ENCODE results near the gene MGAT5.

MGAT5 gene

DNA sequence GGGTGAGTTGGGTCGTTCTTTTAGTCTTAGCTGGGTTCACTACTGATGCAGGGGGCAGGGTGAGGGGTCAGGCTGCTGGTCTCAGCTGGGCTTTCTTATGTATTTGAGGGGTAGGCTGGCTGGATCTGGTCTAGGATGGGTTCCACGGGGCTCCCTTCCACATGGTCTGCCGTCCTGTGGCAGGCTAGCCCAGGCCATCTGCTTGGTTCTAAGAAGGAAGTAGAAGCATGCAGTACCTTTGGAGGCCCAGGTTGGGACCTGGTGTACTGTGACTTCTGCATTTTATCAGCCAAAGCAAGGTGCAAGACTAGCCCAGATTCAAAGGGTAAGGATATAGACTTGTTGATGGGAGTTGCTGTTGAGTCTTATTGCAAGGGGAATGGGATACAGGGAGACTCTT lies 35.5 kb upstream of the MGAT5 start:
- no peak for DNase-seq (ENCODE audit: low read depth, low spot score)
- Histone ChIP-seq H3K27ac (ENCODE audit: low read length) (no peak overlapping the region), H3K4me1 (ENCODE audit: control insufficient read depth, insufficient read depth, low read length) (no peaks in the 10 kb centered on the region; the same call in 1 of the 2 replicates), H3K9me3 (ENCODE audit: control insufficient read depth, insufficient read depth, low read length) (no peaks in the 10 kb centered on the region; the same call in 1 of the 2 replicates), H3K4me3 (ENCODE audit: low read length) (no peak overlapping the region), H3K27me3 (ENCODE audit: control insufficient read depth, insufficient read depth, low read length) (no peaks in the 10 kb centered on the region), H3K36me3 (ENCODE audit: control insufficient read depth, insufficient read depth, low read length) (no peaks in the 10 kb centered on the region)
- WGBS (ENCODE audit: insufficient coverage, insufficient read length): no CpG with 5 or more reads among the region's 3 CpGs

DNA sequence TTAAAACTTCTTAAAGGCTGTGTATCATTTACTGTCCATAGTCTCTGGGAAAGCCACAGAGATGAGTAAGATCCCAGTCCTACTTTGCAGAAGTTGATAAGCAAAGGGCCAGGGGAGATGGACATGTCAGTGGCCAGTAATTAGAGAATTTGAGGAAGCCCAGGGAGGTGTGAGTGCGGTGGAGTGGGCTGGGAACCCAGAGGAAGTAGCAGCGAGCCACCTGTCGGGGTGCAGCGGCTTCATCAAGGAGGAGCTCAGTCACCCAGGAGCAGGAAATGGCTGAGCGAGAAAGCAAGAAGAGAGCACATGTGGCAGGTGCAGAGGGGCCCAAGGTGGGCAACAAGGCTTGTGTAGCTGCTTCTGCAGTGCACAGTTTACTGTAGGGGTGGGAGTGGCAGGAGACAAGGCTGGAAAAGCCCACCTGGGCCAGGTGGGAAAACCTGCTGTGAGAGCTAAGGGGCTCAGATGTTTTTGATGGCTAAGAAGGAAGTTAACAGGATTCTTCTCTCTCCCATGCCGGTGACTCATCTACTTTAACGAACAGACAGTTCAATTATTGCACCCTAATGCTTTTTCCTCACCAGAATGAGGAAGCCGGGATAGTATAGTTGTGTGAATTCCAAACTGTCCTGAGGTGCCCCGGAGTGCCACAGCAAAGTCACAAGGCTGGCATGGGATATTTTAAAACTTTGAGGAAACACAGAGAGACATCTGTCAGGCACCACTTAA lies 34.8 kb upstream of the MGAT5 start:
- no peaks in the 10 kb centered on the region for H3K36me3 ChIP-seq (ENCODE audit: control insufficient read depth, insufficient read depth, low read length)
- H3K4me1 ChIP-seq (ENCODE audit: control insufficient read depth, insufficient read depth, low read length): no peaks in the 10 kb centered on the region; the same call in 1 of the 2 replicates
- no CpG with 5 or more reads among the region's 9 CpGs for WGBS (ENCODE audit: insufficient coverage, insufficient read length)
- H3K27ac ChIP-seq (ENCODE audit: low read length): no peak overlapping the region
- H3K27me3 ChIP-seq (ENCODE audit: control insufficient read depth, insufficient read depth, low read length): no peaks in the 10 kb centered on the region
- H3K4me3 ChIP-seq (ENCODE audit: low read length): no peak overlapping the region
- H3K9me3 ChIP-seq (ENCODE audit: control insufficient read depth, insufficient read depth, low read length): no peaks in the 10 kb centered on the region; the same call in 1 of the 2 replicates
- DNase-seq (ENCODE audit: low read depth, low spot score): no peak

DNA sequence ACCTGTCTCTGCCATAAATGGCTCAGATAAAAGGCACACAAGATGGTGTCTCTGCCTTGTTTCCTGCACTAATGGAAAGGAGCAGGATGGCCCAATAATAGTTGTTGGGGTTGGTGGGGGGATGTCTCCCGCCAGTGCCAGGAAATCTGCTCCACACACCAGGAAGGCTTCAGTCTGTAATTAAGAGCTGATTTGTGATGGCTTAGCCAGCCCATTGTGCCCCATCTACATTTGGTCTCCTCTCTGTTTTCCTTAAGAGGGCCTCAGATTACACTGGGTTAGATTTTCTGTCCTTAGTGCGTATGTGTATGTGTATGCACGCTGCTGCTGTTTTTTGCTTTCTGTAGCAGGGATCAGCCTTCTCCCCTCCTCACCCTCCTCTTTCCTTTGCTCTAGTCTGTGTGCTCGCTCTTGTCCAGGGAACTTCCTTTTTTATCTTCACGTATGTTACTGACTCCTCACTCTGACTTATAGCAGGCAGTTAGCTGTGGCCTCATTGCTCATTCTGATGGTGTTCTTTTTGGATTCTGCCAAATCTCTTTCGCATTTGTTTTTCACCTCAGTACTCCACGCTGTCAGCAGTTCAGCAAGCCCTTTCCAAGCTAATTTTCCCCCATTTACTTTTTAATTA lies 33.4 kb upstream of the MGAT5 start:
- no CpG with 5 or more reads among the region's 7 CpGs for WGBS (ENCODE audit: insufficient coverage, insufficient read length)
- no peaks in the 10 kb centered on the region for H3K27me3 ChIP-seq (ENCODE audit: control insufficient read depth, insufficient read depth, low read length)
- no peak overlapping the region for H3K4me3 ChIP-seq (ENCODE audit: low read length)
- no peak overlapping the region for H3K27ac ChIP-seq (ENCODE audit: low read length)
- no peaks in the 10 kb centered on the region for H3K36me3 ChIP-seq (ENCODE audit: control insufficient read depth, insufficient read depth, low read length)
- no peaks in the 10 kb centered on the region; the same call in 1 of the 2 replicates for H3K9me3 ChIP-seq (ENCODE audit: control insufficient read depth, insufficient read depth, low read length)
- H3K4me1 ChIP-seq (ENCODE audit: control insufficient read depth, insufficient read depth, low read length): no peaks in the 10 kb centered on the region; the same call in 1 of the 2 replicates
- DNase-seq (ENCODE audit: low read depth, low spot score): no peak

DNA sequence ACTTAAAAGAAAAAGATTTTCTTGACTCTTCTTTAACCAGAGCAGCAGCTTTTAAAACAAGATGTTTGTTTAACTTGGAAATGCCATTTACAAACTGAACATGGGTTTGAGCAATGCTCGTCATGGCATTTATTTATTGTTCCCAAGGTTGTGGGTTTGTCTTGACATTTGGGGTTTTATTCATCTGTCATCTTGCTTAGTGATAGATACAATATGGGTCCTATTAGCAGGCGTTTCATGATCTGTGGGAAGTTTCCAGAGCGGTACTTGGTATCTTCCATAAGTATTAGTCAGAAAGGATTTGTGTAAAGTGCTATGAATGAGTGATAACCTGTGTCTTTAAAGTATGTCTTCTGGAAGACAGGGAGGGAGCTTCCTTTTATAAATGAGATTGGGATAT lies 29.9 kb upstream of the MGAT5 start:
- Histone ChIP-seq H3K36me3 (ENCODE audit: control insufficient read depth, insufficient read depth, low read length) (no peaks in the 10 kb centered on the region), H3K27ac (ENCODE audit: low read length) (no peak overlapping the region), H3K4me3 (ENCODE audit: low read length) (no peak overlapping the region), H3K4me1 (ENCODE audit: control insufficient read depth, insufficient read depth, low read length) (no peaks in the 10 kb centered on the region; the same call in 1 of the 2 replicates), H3K9me3 (ENCODE audit: control insufficient read depth, insufficient read depth, low read length) (no peaks in the 10 kb centered on the region), H3K27me3 (ENCODE audit: control insufficient read depth, insufficient read depth, low read length) (no peaks in the 10 kb centered on the region)
- WGBS (ENCODE audit: insufficient coverage, insufficient read length): no CpG with 5 or more reads among the region's 3 CpGs
- no peak for DNase-seq (ENCODE audit: low read depth, low spot score)

- Histone ChIP-seq H3K27ac (ENCODE audit: low read length) (no peak overlapping the region), H3K27me3 (ENCODE audit: control insufficient read depth, insufficient read depth, low read length) (no peaks in the 10 kb centered on the region), H3K9me3 (ENCODE audit: control insufficient read depth, insufficient read depth, low read length) (no peaks in the 10 kb centered on the region), H3K4me1 (ENCODE audit: control insufficient read depth, insufficient read depth, low read length) (no peaks in the 10 kb centered on the region), H3K4me3 (ENCODE audit: low read length) (no peak overlapping the region), H3K36me3 (ENCODE audit: control insufficient read depth, insufficient read depth, low read length) (no peaks in the 10 kb centered on the region)
- no peak for DNase-seq (ENCODE audit: low read depth, low spot score)
- no CpG with 5 or more reads among the region's 2 CpGs for WGBS (ENCODE audit: insufficient coverage, insufficient read length)
These were observed 28.7 kb upstream of the MGAT5 start for GRCh38 chr2:134225173-134225572.

GRCh38 chr2:134225841-134226240 lies 28.0 kb upstream of the MGAT5 start:
- no CpG with 5 or more reads among the region's 2 CpGs for WGBS (ENCODE audit: insufficient coverage, insufficient read length)
- no peaks in the 10 kb centered on the region for H3K9me3 ChIP-seq (ENCODE audit: control insufficient read depth, insufficient read depth, low read length)

DNA sequence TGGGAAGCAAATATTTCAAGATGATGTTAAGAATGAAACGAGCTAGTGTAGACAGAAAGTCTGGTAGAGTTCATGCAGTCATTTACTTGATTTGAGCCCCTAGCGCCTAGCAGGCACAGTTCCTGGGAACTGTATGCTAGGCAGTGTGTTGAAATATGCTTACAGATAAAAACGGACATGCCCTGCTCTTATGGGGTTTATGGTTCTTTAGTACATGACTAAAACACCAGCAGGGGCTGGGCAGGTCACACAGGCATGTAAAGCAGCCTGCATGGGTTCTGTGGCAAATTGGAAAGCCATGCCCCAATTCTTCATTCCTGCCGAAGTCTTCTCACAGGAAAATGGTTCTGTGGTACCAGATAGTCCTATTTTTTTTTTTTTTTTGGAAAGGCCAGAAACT lies 27.3 kb upstream of the MGAT5 start:
- Histone ChIP-seq H3K27ac (ENCODE audit: low read length) (no peak overlapping the region), H3K36me3 (ENCODE audit: control insufficient read depth, insufficient read depth, low read length) (no peaks in the 10 kb centered on the region), H3K4me3 (ENCODE audit: low read length) (no peak overlapping the region), H3K9me3 (ENCODE audit: control insufficient read depth, insufficient read depth, low read length) (no peaks in the 10 kb centered on the region), H3K4me1 (ENCODE audit: control insufficient read depth, insufficient read depth, low read length) (no peaks in the 10 kb centered on the region), H3K27me3 (ENCODE audit: control insufficient read depth, insufficient read depth, low read length) (no peaks in the 10 kb centered on the region)
- no peak for DNase-seq (ENCODE audit: low read depth, low spot score)
- WGBS (ENCODE audit: insufficient coverage, insufficient read length): no CpG with 5 or more reads among the region's 4 CpGs

More at GRCh38 chr2:134225841-134226240, 28.0 kb upstream of the MGAT5 start:
- Histone ChIP-seq H3K27me3 (ENCODE audit: control insufficient read depth, insufficient read depth, low read length) (no peaks in the 10 kb centered on the region), H3K27ac (ENCODE audit: low read length) (no peak overlapping the region), H3K36me3 (ENCODE audit: control insufficient read depth, insufficient read depth, low read length) (no peaks in the 10 kb centered on the region), H3K4me3 (ENCODE audit: low read length) (no peak overlapping the region), H3K4me1 (ENCODE audit: control insufficient read depth, insufficient read depth, low read length) (no peaks in the 10 kb centered on the region)
- DNase-seq (ENCODE audit: low read depth, low spot score): no peak

GRCh38 chr2:134227666-134228065 lies 26.2 kb upstream of the MGAT5 start:
- no peak overlapping the region for H3K27ac ChIP-seq (ENCODE audit: low read length)
- no peak overlapping the region for H3K4me3 ChIP-seq (ENCODE audit: low read length)
- no peaks in the 10 kb centered on the region for H3K27me3 ChIP-seq (ENCODE audit: control insufficient read depth, insufficient read depth, low read length)
- no peaks in the 10 kb centered on the region for H3K4me1 ChIP-seq (ENCODE audit: control insufficient read depth, insufficient read depth, low read length)
- no peaks in the 10 kb centered on the region for H3K36me3 ChIP-seq (ENCODE audit: control insufficient read depth, insufficient read depth, low read length)
- H3K9me3 ChIP-seq (ENCODE audit: control insufficient read depth, insufficient read depth, low read length): no peaks in the 10 kb centered on the region
- no CpG with 5 or more reads among the region's 3 CpGs for WGBS (ENCODE audit: insufficient coverage, insufficient read length)
- DNase-seq (ENCODE audit: low read depth, low spot score): no peak

GRCh38 chr2:134228493-134228903 lies 25.4 kb upstream of the MGAT5 start:
- DNase-seq (ENCODE audit: low read depth, low spot score): no peak
- H3K4me1 ChIP-seq (ENCODE audit: control insufficient read depth, insufficient read depth, low read length): no peaks in the 10 kb centered on the region
- WGBS (ENCODE audit: insufficient coverage, insufficient read length): no CpG with 5 or more reads among the region's 2 CpGs
- no peak overlapping the region for H3K4me3 ChIP-seq (ENCODE audit: low read length)
- H3K27ac ChIP-seq (ENCODE audit: low read length): no peak overlapping the region
- H3K36me3 ChIP-seq (ENCODE audit: control insufficient read depth, insufficient read depth, low read length): no peaks in the 10 kb centered on the region
- no peaks in the 10 kb centered on the region for H3K9me3 ChIP-seq (ENCODE audit: control insufficient read depth, insufficient read depth, low read length)
- no peaks in the 10 kb centered on the region for H3K27me3 ChIP-seq (ENCODE audit: control insufficient read depth, insufficient read depth, low read length)

DNA sequence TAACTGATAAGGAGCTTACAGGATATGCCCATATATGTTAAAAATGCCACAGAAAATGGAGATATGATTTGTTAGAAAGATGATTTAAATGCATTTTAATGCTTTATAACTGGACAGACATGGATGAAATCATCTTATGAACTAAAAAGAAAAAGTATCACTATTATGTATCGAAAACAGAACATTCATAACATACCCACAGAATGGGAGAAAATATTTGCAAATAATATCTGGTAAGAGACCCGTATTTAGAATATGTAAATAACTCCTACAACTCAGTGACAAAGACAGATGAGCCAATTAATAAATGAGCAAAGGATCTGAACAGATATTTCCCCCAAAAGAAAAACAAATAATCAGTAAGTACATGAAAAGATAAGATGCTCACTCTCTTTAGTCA lies 24.3 kb upstream of the MGAT5 start:
- no peaks in the 10 kb centered on the region for H3K9me3 ChIP-seq (ENCODE audit: control insufficient read depth, insufficient read depth, low read length)

GRCh38 chr2:134230885-134231284 lies 23.0 kb upstream of the MGAT5 start:
- H3K27ac ChIP-seq (ENCODE audit: low read length): no peak overlapping the region
- DNase-seq (ENCODE audit: low read depth, low spot score): no peak
- no peaks in the 10 kb centered on the region for H3K4me1 ChIP-seq (ENCODE audit: control insufficient read depth, insufficient read depth, low read length)

More for the DNA sequence above, 24.3 kb upstream of the MGAT5 start:
- no peak overlapping the region for H3K27ac ChIP-seq (ENCODE audit: low read length)
- no CpG with 5 or more reads among the region's 2 CpGs for WGBS (ENCODE audit: insufficient coverage, insufficient read length)
- no peak overlapping the region for H3K4me3 ChIP-seq (ENCODE audit: low read length)
- no peaks in the 10 kb centered on the region for H3K27me3 ChIP-seq (ENCODE audit: control insufficient read depth, insufficient read depth, low read length)
- no peaks in the 10 kb centered on the region for H3K4me1 ChIP-seq (ENCODE audit: control insufficient read depth, insufficient read depth, low read length)
- DNase-seq (ENCODE audit: low read depth, low spot score): no peak
- no peaks in the 10 kb centered on the region for H3K36me3 ChIP-seq (ENCODE audit: control insufficient read depth, insufficient read depth, low read length)

More at GRCh38 chr2:134230885-134231284, 23.0 kb upstream of the MGAT5 start:
- Histone ChIP-seq H3K36me3 (ENCODE audit: control insufficient read depth, insufficient read depth, low read length) (no peaks in the 10 kb centered on the region), H3K27me3 (ENCODE audit: control insufficient read depth, insufficient read depth, low read length) (no peaks in the 10 kb centered on the region), H3K4me3 (ENCODE audit: low read length) (no peak overlapping the region), H3K9me3 (ENCODE audit: control insufficient read depth, insufficient read depth, low read length) (no peaks in the 10 kb centered on the region)
